ENCODE data around the gene WDR13. TPM values are rescaled to one million over a fixed set of nuclear protein-coding genes. Genes with fewer than 3 reads are reported as not detected.

The WDR13 gene
- total RNA-seq, 1 donor from 2014 or later: 97.8 TPM

- no peak for DNase-seq (ENCODE audit: extremely low spot score, unreplicated experiment)
- H3K4me1 Mint-ChIP-seq (ENCODE audit: unreplicated experiment): peaks cover 10% of the 10 kb centered on the region
- H3K27ac Mint-ChIP-seq (ENCODE audit: unreplicated experiment): peak overlapping the region; percentile 52
- H3K27me3 Mint-ChIP-seq (ENCODE audit: unreplicated experiment): no peaks in the 10 kb centered on the region
- peaks cover 28% of the 10 kb centered on the region for H3K36me3 Mint-ChIP-seq (ENCODE audit: unreplicated experiment)
- peaks cover 3% of the 10 kb centered on the region for H3K9me3 Mint-ChIP-seq (ENCODE audit: unreplicated experiment)
- no peak for TF ChIP-seq CTCF (IDR thresholded peaks at IDR 0.05)
- H3K4me3 Mint-ChIP-seq (ENCODE audit: unreplicated experiment): peak overlapping the region; percentile 97
Measured at GRCh38 chrX:48575642-48576041, 21.6 kb upstream of the WDR13 start.

GRCh38 chrX:48576108-48576507 is 21.2 kb upstream of the WDR13 start:
- peaks cover 28% of the 10 kb centered on the region for H3K36me3 Mint-ChIP-seq (ENCODE audit: unreplicated experiment)
- peaks cover 3% of the 10 kb centered on the region for H3K9me3 Mint-ChIP-seq (ENCODE audit: unreplicated experiment)
- TF ChIP-seq CTCF (IDR thresholded peaks at IDR 0.05): no peak
- H3K4me1 Mint-ChIP-seq (ENCODE audit: unreplicated experiment): peaks cover 10% of the 10 kb centered on the region
- no peaks in the 10 kb centered on the region for H3K27me3 Mint-ChIP-seq (ENCODE audit: unreplicated experiment)
- no peak overlapping the region for H3K27ac Mint-ChIP-seq (ENCODE audit: unreplicated experiment)
- peak overlapping the region; percentile 97 for H3K4me3 Mint-ChIP-seq (ENCODE audit: unreplicated experiment)
- DNase-seq (ENCODE audit: extremely low spot score, unreplicated experiment): no peak

GRCh38 chrX:48578661-48579128 is 18.6 kb upstream of the WDR13 start:
- Mint-ChIP-seq H3K9me3 (ENCODE audit: unreplicated experiment) (peaks cover 3% of the 10 kb centered on the region), H3K27ac (ENCODE audit: unreplicated experiment) (no peak overlapping the region)

GRCh38 chrX:48579259-48579658 is 18.0 kb upstream of the WDR13 start:
- no peak overlapping the region for H3K4me3 Mint-ChIP-seq (ENCODE audit: unreplicated experiment)
- H3K27me3 Mint-ChIP-seq (ENCODE audit: unreplicated experiment): no peaks in the 10 kb centered on the region
- peaks cover 3% of the 10 kb centered on the region for H3K9me3 Mint-ChIP-seq (ENCODE audit: unreplicated experiment)
- no peak for TF ChIP-seq CTCF (IDR thresholded peaks at IDR 0.05)
- peaks cover 7% of the 10 kb centered on the region for H3K4me1 Mint-ChIP-seq (ENCODE audit: unreplicated experiment)
- no peak for DNase-seq (ENCODE audit: extremely low spot score, unreplicated experiment)
- peaks cover 28% of the 10 kb centered on the region for H3K36me3 Mint-ChIP-seq (ENCODE audit: unreplicated experiment)
- H3K27ac Mint-ChIP-seq (ENCODE audit: unreplicated experiment): no peak overlapping the region

More at GRCh38 chrX:48578661-48579128, 18.6 kb upstream of the WDR13 start:
- no peaks in the 10 kb centered on the region for H3K27me3 Mint-ChIP-seq (ENCODE audit: unreplicated experiment)
- peaks cover 28% of the 10 kb centered on the region for H3K36me3 Mint-ChIP-seq (ENCODE audit: unreplicated experiment)
- TF ChIP-seq CTCF (IDR thresholded peaks at IDR 0.05): no peak
- H3K4me3 Mint-ChIP-seq (ENCODE audit: unreplicated experiment): no peak overlapping the region
- no peak for DNase-seq (ENCODE audit: extremely low spot score, unreplicated experiment)
- H3K4me1 Mint-ChIP-seq (ENCODE audit: unreplicated experiment): peaks cover 10% of the 10 kb centered on the region

GRCh38 chrX:48580662-48581061 is 16.6 kb upstream of the WDR13 start:
- Mint-ChIP-seq H3K4me3 (ENCODE audit: unreplicated experiment) (no peak overlapping the region), H3K36me3 (ENCODE audit: unreplicated experiment) (peaks cover 22% of the 10 kb centered on the region), H3K27me3 (ENCODE audit: unreplicated experiment) (no peaks in the 10 kb centered on the region), H3K27ac (ENCODE audit: unreplicated experiment) (no peak overlapping the region), H3K4me1 (ENCODE audit: unreplicated experiment) (peaks cover 7% of the 10 kb centered on the region), H3K9me3 (ENCODE audit: unreplicated experiment) (peaks cover 6% of the 10 kb centered on the region)
- TF ChIP-seq CTCF (IDR thresholded peaks at IDR 0.05): no peak
- no peak for DNase-seq (ENCODE audit: extremely low spot score, unreplicated experiment)
